Nephron (organoid): Measurements from ENCODE around the gene CUZD1.
"Not testable (repeated sequence)": the region's sequence is repeated elsewhere in the genome, so short reads cannot be mapped to it uniquely, and the experiment has no call there.

Experiments
- H3K27ac Mint-ChIP-seq, 3 experiments: 2 replicates each; pipeline ENCODE4 v1.8.0; 2020; ENCODE audit warnings: mixed read lengths in 3 of 3, mild to moderate bottlenecking in 2 of 3, moderate library complexity in 1 of 3
- H3K27me3 Mint-ChIP-seq: 2 replicates; pipeline ENCODE4 v1.8.0; 2021; ENCODE audit warnings: low read depth, mild to moderate bottlenecking, moderate library complexity, mixed read lengths
- H3K36me3 Mint-ChIP-seq: 2 replicates; pipeline ENCODE4 v1.8.0; 2020; ENCODE audit warnings: low read depth, mixed read lengths
- H3K4me1 Mint-ChIP-seq: 2 replicates; pipeline ENCODE4 v1.8.0; 2020; ENCODE audit warnings: mixed read lengths
- H3K4me3 Mint-ChIP-seq, 3 experiments: 2 replicates each; pipeline ENCODE4 v1.8.0; 2020; ENCODE audit warnings: mild to moderate bottlenecking in 3 of 3, mixed read lengths in 3 of 3, moderate library complexity in 2 of 3
- H3K9me3 Mint-ChIP-seq: 2 replicates; pipeline ENCODE4 v1.8.0; 2020; ENCODE audit warnings: mixed read lengths
- TF ChIP-seq, protein P1 (sequence below), 3 experiments: fragments of 200-600 bp; sonication (generic); IDR thresholded peaks; one replicate each; pipeline ENCODE4 v1.5.0; 2021; ENCODE audit warnings: antibody characterized with exemption in 3 of 3; ENCODE audit not compliant: unreplicated experiment in 3 of 3

Gene CUZD1

DNA sequence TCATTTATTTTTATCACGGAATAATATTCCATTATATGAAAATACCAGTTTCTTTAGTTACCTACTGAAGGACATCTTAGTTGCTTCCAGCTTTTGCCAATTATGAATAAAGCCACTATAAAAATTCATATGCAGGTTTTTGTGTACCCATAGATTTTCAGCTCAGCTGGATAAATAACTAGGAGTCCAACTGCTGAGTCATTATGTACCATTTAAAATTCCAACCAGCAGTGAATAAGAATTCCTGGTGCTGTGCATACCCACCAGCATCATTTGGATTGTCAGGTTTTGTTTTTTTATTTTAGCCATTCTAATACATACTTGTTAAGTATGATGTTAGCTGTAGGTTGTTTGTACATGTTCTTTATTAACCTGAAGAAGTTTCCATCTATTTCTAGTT is 19.2 kb upstream of the CUZD1 start:
- Mint-ChIP-seq H3K4me3 (no peak overlapping the region), H3K36me3 (no peaks in the 10 kb centered on the region), H3K27me3 (no peaks in the 10 kb centered on the region), H3K4me1 (no peaks in the 10 kb centered on the region), H3K9me3 (peaks cover 9% of the 10 kb centered on the region), H3K27ac (no peak overlapping the region)
- TF ChIP-seq, protein P1, sequence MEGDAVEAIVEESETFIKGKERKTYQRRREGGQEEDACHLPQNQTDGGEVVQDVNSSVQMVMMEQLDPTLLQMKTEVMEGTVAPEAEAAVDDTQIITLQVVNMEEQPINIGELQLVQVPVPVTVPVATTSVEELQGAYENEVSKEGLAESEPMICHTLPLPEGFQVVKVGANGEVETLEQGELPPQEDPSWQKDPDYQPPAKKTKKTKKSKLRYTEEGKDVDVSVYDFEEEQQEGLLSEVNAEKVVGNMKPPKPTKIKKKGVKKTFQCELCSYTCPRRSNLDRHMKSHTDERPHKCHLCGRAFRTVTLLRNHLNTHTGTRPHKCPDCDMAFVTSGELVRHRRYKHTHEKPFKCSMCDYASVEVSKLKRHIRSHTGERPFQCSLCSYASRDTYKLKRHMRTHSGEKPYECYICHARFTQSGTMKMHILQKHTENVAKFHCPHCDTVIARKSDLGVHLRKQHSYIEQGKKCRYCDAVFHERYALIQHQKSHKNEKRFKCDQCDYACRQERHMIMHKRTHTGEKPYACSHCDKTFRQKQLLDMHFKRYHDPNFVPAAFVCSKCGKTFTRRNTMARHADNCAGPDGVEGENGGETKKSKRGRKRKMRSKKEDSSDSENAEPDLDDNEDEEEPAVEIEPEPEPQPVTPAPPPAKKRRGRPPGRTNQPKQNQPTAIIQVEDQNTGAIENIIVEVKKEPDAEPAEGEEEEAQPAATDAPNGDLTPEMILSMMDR (IDR thresholded peaks at IDR 0.05; ENCODE audit: unreplicated experiment in 3 of 3) = no peak

DNA sequence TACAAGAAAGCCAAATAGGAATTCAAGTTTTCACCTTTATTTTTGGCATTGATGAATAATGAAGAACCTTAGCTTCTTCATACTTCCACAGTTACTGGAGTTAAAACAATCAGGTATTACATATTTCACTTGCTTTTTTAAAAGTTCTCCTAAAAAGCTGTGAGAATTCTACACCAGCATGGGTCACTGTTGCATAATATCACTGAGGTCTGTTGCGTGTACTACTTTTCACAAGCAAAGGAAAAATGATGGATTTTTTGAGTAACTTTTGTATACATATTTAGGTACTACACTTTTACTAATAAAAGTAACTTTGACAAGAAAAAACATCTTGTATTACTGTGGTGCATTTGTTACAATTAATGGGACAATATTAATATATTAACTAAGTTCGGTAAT is 18.5 kb upstream of the CUZD1 start:
- H3K36me3 Mint-ChIP-seq = no peaks in the 10 kb centered on the region
- H3K4me3 Mint-ChIP-seq = no peak overlapping the region
- peaks cover 8% of the 10 kb centered on the region for H3K9me3 Mint-ChIP-seq
- no peaks in the 10 kb centered on the region for H3K27me3 Mint-ChIP-seq
- TF ChIP-seq, protein P1 (IDR thresholded peaks at IDR 0.05; ENCODE audit: unreplicated experiment in 3 of 3) = no peak
- H3K4me1 Mint-ChIP-seq = no peaks in the 10 kb centered on the region
- H3K27ac Mint-ChIP-seq = no peak overlapping the region

DNA sequence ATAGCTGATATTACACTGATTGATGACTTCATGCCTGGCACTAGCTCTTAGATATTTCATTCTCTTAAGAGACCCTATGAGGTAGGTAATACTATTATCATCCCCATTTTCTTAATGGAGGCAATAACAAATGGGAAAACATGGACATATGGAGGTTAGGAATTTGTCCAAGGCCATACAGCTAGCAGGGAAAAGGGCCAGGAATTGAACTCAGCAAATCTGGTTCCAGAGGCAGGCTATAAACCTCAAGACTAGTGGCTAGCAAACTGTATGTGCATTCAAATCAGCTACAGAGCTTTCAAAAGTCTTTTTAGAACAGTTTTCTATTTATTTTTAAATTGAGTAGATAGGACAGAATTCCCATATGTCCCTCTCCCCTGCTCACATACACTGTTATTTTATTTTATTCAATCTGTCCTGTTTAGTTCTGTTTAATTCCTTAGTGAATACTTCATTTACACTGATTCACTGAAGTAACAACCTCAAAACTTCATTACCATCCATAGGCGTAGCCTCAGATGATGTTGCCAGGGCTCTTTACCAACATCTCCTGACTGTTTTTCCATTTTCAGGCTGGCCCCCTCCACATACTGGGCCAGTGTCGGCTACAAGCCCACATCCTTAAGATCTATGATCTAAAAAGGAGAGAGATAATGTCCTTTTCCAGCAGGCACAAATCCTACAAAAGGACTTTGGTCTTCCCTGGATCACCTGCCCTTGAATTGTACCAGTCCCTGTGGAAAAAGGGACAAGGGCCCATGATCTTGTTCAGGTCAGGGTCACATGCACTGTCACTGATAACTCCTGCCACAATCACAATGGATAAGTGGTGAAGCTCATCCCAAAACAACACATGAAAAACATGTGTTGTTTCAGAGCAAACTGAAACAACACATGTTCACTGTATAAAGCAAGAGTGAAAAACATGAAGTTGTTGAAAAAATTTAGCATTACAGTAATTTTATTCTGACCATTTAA is 17.8 kb upstream of the CUZD1 start:
- H3K4me3 Mint-ChIP-seq = no peak overlapping the region
- no peak overlapping the region for H3K27ac Mint-ChIP-seq
- TF ChIP-seq, protein P1 (IDR thresholded peaks at IDR 0.05; ENCODE audit: unreplicated experiment in 3 of 3) = no peak
- no peaks in the 10 kb centered on the region for H3K36me3 Mint-ChIP-seq
- H3K9me3 Mint-ChIP-seq = peaks cover 8% of the 10 kb centered on the region
- H3K27me3 Mint-ChIP-seq = no peaks in the 10 kb centered on the region
- H3K4me1 Mint-ChIP-seq = no peaks in the 10 kb centered on the region

DNA sequence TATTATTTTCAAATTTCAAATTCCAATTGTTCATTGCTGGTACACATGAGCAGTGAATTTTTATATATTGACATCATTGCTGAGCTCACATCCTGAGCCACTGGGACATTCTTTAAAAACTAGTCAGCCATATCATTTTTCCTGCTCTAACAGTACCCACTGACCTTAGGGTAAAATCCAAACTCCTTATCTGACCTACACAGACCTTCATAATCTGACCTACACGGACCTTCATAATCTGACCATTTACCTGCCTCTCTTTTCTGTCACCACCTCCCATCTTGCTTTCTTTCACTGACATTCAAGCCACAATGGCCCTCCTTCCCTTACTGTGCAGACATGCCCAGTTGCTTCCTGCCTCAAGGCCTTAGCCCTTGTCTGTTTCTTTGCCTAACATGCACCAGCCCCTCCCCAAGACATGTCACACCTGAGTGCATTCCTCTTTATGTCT is 16.1 kb upstream of the CUZD1 start:
- Mint-ChIP-seq H3K4me1 (no peaks in the 10 kb centered on the region), H3K27me3 (peaks cover under 1% of the 10 kb centered on the region), H3K36me3 (no peaks in the 10 kb centered on the region), H3K9me3 (peaks cover 4% of the 10 kb centered on the region), H3K27ac (no peak overlapping the region), H3K4me3 (no peak overlapping the region)
- TF ChIP-seq, protein P1 (IDR thresholded peaks at IDR 0.05; ENCODE audit: unreplicated experiment in 3 of 3) = no peak

DNA sequence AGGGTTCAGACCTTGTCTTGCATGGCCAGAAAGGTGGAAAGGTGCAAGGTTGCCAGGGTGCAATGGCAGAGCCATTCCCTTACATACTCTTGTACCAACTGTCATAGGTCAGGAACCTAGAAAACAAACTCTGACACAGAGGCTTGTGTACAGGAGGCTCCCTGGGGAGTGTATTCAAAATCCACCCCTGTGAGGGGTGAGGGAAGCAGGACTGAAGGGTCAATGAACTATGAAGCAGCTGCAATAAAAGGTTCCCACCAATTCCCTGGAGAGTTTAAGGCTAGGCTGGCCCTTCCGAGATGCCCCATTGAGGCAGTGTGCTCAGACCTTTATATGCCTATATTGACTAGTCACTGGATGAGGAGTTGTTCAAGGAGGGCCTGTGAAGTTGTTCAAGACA is 13.9 kb upstream of the CUZD1 start:
- H3K9me3 Mint-ChIP-seq = no peaks in the 10 kb centered on the region
- peaks cover 17% of the 10 kb centered on the region for H3K27me3 Mint-ChIP-seq
- H3K4me1 Mint-ChIP-seq = no peaks in the 10 kb centered on the region
- H3K36me3 Mint-ChIP-seq = no peaks in the 10 kb centered on the region
- TF ChIP-seq, protein P1 (IDR thresholded peaks at IDR 0.05; ENCODE audit: unreplicated experiment in 3 of 3) = no peak
- no peak overlapping the region for H3K27ac Mint-ChIP-seq
- H3K4me3 Mint-ChIP-seq = no peak overlapping the region

DNA sequence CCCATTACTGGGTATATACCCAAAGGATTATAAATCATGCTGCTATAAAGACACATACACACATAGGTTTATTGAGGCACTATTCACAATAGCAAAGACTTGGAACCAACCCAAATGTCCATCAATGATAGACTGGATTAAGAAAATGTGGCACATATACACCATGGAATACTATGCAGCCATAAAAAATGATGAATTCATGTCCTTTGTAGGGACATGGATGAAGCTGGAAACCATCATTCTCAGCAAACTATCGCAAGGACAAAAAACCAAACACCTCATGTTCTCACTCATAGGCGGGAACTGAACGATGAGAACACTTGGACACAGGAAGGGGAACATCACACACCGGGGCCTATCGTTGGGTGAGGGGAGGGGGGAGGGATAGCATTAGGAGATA is 12.4 kb upstream of the CUZD1 start:
- H3K9me3 Mint-ChIP-seq, H3K36me3 Mint-ChIP-seq, H3K4me3 Mint-ChIP-seq, H3K4me1 Mint-ChIP-seq, H3K27ac Mint-ChIP-seq: not testable (repeated sequence)
- H3K27me3 Mint-ChIP-seq = peaks cover 21% of the 10 kb centered on the region
